ENCODE data around the gene PDE4D.

PDE4D gene

DNA sequence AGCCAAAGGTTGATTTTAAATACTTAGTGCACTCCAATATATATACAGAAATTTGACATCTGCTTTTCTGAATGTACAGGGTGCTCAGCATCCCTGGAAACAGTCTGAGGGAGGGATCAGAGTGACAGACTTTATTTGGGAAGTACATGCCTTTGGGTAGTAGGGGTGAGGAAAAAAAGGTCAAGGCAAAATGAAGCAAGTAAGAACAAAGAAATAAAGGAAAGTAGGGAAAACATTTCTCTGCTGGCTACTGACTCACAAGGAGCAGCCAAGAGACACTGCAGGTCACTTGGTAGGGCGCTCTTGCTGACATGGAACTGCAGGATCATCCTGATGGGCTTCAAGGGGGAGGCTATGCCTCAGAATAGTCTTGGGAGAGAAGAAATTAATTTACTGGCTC lies 929.7 kb downstream of the PDE4D start:
- TF ChIP-seq POLR2AphosphoS5 (IDR thresholded peaks at IDR 0.05; ENCODE audit: low read depth, low read length), result no peak
- TF ChIP-seq, protein P1, sequence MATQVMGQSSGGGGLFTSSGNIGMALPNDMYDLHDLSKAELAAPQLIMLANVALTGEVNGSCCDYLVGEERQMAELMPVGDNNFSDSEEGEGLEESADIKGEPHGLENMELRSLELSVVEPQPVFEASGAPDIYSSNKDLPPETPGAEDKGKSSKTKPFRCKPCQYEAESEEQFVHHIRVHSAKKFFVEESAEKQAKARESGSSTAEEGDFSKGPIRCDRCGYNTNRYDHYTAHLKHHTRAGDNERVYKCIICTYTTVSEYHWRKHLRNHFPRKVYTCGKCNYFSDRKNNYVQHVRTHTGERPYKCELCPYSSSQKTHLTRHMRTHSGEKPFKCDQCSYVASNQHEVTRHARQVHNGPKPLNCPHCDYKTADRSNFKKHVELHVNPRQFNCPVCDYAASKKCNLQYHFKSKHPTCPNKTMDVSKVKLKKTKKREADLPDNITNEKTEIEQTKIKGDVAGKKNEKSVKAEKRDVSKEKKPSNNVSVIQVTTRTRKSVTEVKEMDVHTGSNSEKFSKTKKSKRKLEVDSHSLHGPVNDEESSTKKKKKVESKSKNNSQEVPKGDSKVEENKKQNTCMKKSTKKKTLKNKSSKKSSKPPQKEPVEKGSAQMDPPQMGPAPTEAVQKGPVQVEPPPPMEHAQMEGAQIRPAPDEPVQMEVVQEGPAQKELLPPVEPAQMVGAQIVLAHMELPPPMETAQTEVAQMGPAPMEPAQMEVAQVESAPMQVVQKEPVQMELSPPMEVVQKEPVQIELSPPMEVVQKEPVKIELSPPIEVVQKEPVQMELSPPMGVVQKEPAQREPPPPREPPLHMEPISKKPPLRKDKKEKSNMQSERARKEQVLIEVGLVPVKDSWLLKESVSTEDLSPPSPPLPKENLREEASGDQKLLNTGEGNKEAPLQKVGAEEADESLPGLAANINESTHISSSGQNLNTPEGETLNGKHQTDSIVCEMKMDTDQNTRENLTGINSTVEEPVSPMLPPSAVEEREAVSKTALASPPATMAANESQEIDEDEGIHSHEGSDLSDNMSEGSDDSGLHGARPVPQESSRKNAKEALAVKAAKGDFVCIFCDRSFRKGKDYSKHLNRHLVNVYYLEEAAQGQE (IDR thresholded peaks at IDR 0.05; ENCODE audit: insufficient read depth in 1 of 2, low read depth in 2 of 2, low read length in 2 of 2), result no peak
- TF ChIP-seq SIN3A (IDR thresholded peaks at IDR 0.05; ENCODE audit: borderline replicate concordance, insufficient read depth, low read length), result no peak
- no peak for TF ChIP-seq FOXP2 (optimal IDR thresholded peaks at IDR 0.05; ENCODE audit: borderline replicate concordance, extremely low read depth, extremely low read length, insufficient read depth)
- TF ChIP-seq TAF1 (IDR thresholded peaks at IDR 0.05; ENCODE audit: borderline replicate concordance, insufficient read depth, low read length), result no peak

DNA sequence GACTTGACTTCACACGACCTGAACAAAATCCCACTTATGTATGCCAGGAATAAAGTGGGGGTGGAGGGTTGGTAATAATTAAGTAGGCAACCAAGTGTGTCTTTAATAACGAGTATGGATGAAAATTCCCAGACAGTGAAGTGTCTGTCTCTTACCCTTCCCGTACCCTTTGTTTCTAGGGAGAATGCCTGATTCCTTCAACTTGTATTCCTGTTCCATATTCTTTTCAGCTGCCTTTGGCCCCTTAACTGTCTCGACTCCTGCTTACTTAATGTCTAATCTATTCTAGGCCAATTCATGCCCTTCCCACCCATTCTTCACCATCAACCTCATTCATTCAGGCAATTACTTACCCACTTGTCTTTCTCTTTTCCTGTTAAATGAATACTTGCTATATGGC lies 930.2 kb downstream of the PDE4D start:
- no peak for TF ChIP-seq FOXP2 (optimal IDR thresholded peaks at IDR 0.05; ENCODE audit: borderline replicate concordance, extremely low read depth, extremely low read length, insufficient read depth)
- TF ChIP-seq, protein P1 (IDR thresholded peaks at IDR 0.05; ENCODE audit: insufficient read depth in 1 of 2, low read depth in 2 of 2, low read length in 2 of 2), result no peak
- no peak for TF ChIP-seq TAF1 (IDR thresholded peaks at IDR 0.05; ENCODE audit: borderline replicate concordance, insufficient read depth, low read length)
- TF ChIP-seq POLR2AphosphoS5 (IDR thresholded peaks at IDR 0.05; ENCODE audit: low read depth, low read length), result no peak

DNA sequence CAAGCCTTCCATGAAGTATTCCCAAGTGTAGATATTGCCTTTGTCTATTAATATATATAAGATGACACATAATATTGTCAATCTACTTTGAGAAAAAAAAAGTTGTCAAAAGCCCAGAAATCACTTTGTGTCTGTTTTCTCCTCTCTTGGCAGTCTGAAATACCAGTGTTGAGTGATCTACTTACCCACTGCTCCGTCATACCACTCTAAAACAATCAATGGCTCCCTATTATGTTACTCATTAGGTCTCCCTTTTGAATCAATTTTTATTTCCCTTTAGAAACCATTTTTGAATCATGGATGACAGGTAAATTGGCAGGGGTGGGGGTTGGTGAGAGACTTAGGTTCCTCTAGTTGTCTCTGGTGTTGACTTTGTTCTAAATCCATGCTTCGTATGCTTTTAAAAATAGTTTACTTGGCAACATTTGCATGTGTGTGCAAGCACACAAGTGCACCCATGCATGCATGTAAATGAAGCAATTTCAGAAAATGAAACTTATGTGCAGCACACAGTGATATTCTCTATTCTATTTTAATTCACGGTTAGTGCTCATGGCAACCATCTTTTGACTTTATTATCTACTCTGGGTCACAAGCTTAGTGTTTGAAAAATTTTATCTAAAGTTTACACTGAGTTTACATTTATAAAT lies 931.8 kb downstream of the PDE4D start:
- no peak for TF ChIP-seq POLR2AphosphoS5 (IDR thresholded peaks at IDR 0.05; ENCODE audit: low read depth, low read length)
- no peak for TF ChIP-seq TAF1 (IDR thresholded peaks at IDR 0.05; ENCODE audit: borderline replicate concordance, insufficient read depth, low read length)
- no peak for TF ChIP-seq SIN3A (IDR thresholded peaks at IDR 0.05; ENCODE audit: borderline replicate concordance, insufficient read depth, low read length)
- TF ChIP-seq, protein P1 (IDR thresholded peaks at IDR 0.05; ENCODE audit: insufficient read depth in 1 of 2, low read depth in 2 of 2, low read length in 2 of 2), result no peak
- TF ChIP-seq FOXP2 (optimal IDR thresholded peaks at IDR 0.05; ENCODE audit: borderline replicate concordance, extremely low read depth, extremely low read length, insufficient read depth), result no peak

DNA sequence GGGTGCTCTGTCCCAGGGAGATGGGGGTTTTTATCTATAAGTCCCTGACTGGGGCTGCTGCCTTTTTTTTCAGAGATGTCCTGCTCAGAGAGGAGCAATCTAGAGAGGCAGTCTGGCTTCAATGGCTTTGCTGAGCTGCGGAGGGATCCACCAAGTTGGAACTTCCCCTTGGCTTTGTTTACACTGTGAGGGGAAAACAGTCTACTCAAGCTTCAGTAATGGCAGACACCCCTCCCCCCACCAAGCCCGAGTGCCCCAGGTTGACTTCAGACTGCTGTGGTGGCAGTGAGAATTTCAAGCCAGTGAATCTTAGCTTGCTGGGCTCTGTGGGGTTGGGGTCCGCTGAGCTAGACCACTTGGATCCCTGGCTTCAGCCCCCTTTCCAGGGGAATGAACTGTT lies 934.8 kb downstream of the PDE4D start:
- no peak for TF ChIP-seq FOXP2 (optimal IDR thresholded peaks at IDR 0.05; ENCODE audit: borderline replicate concordance, extremely low read depth, extremely low read length, insufficient read depth)
- TF ChIP-seq TAF1 (IDR thresholded peaks at IDR 0.05; ENCODE audit: borderline replicate concordance, insufficient read depth, low read length), result no peak
- TF ChIP-seq, protein P1 (IDR thresholded peaks at IDR 0.05; ENCODE audit: insufficient read depth in 1 of 2, low read depth in 2 of 2, low read length in 2 of 2), result no peak
- no peak for TF ChIP-seq SIN3A (IDR thresholded peaks at IDR 0.05; ENCODE audit: borderline replicate concordance, insufficient read depth, low read length)
- TF ChIP-seq POLR2AphosphoS5 (IDR thresholded peaks at IDR 0.05; ENCODE audit: low read depth, low read length), result no peak
